GM10266 (cell line): ENCODE measurements around the gene ZNF181.

Experiments
- DNase-seq: peaks from one replicate; pipeline ENCODE4 v3.0.0; 2012; ENCODE audit errors: extremely low spot score
- TF ChIP-seq, protein P1 (sequence below): IDR thresholded peaks from 2 replicates; pipeline ENCODE4 v1.5.1; 2012; ENCODE audit warnings: mild to moderate bottlenecking, low read depth; ENCODE audit not compliant: control insufficient read depth, insufficient read depth; ENCODE audit errors: missing control alignments

ZNF181 gene

DNA sequence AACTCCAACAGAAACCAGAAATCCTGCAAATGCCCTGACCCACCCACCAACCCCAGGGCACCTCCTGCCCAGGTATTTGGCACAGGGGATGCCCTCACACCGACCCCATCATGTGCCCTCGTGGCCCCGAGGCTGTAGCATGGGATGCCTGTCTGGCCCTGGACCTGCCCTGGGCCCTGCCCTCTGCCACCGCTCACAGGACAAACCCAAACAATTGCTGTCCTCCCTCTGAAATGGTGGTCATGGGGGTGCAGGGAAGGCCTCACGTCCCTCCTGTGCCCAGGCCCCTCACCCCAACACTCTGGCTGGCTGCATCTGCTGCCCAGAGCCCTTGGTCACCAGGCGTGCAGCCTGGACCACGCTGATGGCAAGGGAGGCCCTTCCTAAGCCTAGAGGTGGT lies 2.1 kb upstream of the ZNF181 start:
- TF ChIP-seq, protein P1, sequence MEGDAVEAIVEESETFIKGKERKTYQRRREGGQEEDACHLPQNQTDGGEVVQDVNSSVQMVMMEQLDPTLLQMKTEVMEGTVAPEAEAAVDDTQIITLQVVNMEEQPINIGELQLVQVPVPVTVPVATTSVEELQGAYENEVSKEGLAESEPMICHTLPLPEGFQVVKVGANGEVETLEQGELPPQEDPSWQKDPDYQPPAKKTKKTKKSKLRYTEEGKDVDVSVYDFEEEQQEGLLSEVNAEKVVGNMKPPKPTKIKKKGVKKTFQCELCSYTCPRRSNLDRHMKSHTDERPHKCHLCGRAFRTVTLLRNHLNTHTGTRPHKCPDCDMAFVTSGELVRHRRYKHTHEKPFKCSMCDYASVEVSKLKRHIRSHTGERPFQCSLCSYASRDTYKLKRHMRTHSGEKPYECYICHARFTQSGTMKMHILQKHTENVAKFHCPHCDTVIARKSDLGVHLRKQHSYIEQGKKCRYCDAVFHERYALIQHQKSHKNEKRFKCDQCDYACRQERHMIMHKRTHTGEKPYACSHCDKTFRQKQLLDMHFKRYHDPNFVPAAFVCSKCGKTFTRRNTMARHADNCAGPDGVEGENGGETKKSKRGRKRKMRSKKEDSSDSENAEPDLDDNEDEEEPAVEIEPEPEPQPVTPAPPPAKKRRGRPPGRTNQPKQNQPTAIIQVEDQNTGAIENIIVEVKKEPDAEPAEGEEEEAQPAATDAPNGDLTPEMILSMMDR, result no peak
- DNase-seq, result no peak

DNA sequence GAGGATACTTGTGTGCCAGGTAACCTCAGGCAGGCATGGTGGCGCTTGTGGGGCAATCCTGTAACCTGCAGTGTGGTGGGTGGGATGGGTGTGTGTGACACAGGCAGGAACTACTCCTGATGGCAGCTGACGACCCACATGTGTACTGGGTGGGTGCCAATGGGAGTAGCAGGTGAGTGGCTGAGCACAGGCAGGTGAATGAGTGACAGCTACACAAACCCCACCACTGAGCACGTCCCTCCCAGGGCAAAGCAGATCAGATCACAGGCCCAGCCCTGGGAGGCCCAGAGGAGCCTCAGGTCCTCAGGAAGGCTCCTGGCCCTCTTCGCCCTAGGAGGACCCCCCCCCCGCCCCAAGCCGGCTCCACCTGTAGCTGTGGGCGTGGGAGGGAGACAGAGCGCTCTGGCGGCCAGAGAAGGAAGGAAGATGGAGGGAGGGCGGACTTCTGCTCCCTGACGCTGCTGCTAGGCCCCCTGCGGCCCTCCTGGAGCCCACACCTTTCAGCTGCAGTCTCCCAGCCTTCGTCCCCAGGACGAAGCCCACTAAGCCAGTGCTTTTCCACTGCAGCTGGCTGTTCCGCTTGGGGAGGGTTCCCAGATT lies 1.3 kb upstream of the ZNF181 start:
- TF ChIP-seq, protein P1, result no peak
- no peak for DNase-seq

DNA sequence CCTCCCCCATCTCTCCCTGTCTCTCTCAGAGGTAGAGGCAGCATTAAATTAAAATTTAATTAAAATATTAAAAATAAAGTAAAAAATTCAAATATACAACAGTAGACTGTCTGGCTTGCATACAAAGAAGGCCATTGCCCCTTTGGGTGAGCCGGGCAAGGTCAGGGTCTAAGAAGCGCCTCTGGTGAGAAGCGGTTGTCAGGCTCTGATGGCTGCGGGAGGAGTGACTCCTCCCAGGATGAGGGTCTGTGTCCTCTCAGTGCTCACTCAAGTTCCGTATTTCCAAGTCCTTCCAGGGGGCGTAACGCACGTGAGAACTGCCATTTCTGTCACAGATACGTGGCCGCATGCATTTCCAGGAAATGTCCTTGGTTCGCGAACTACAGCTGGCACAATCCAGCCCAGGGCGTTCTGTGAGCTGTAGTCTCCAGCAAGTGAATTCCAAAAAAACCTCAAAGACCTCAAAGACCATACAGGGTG lies 737 bp upstream of the ZNF181 start:
- peak; percentile 31 for DNase-seq
- TF ChIP-seq, protein P1, result no peak

DNA sequence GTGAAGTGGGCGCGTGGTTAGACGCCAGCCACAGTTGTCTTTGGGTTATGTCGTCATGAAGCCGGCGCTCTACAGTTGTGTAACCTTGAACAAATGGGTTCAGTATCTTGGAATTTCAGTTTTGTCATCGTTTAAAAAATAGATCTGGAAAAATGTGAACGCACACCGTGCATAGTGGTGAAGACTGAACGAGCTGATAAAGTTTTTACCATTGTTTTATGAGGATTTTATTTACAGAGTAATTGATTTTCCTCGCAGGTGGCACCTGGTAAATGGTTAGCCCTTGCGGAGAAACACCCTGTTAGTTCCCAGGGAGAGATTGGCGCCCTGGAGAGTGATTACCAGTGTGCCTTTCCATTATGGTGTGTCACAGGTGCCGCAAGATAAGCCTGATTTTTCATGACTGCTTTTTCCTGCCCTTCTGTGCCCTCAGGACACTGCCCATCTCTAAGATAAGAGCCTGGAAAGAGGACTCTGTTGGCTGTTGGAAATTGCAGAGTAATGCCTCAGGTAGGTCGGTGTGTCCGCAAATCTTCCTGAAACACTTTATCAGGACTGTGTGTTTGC lies 577 bp downstream of the ZNF181 start:
- DNase-seq, result no peak

DNA sequence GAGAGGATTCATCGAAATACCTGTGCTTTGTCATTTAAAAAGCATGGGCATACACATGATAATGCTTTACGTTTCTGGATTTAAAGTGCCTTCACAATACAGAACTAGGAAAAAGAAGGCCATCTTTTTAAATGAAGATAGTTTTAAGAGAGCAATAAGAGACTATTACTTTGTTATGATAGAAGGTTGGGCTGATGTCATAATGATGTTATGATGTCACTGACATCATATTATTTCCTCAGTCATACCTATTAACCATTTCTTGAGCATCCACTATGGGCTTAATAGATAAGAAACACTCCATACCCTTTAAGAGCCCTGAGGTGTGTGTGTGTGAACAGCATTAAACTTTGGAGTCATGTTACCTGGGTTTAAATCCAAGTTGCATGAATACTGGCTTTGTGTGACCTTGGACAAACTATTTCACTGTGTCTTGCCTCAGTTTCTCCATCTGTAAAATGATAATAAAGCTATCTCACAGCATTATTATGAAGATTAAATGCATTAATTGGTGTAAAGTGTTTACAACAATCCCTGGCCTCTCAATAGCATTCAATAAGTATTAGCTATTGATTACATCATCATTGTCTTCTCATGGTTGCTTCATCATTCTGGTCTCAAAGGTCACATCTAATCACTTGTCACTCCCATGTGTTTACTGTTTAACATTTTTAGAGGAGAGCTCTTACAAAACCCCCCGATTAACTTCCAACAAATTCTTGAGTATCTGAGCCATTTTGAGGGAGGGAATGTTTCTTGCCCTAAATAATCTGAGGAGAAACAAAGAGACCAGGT lies 11.1 kb downstream of the ZNF181 start:
- TF ChIP-seq, protein P1, result no peak
- DNase-seq, result no peak

More for the DNA sequence above, 577 bp downstream of the ZNF181 start:
- TF ChIP-seq, protein P1, result no peak

DNA sequence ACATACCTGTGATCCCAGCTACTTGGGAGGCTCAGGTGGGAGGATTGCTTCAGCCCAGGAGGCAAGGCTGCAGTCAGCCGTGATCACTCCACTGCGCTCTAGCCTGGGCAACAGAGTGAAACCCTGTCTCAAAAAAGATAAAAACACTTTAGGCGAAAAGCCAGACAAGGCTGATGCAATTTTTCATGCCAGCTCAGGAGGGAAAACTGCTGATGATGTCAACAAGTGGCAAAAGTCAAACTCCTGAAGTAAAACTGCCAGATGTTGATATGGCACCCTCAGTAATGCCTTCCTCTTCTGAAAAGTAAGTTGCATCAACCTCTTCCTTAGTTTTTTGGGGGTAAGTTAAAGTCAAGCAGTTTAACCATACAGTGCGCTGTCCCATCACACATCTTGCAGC lies 23.4 kb downstream of the ZNF181 start:
- TF ChIP-seq, protein P1, result no peak
- no peak for DNase-seq
